ENCODE data around the gene NEUROD4.

NEUROD4 gene

GRCh38 chr12:55039395-55040354, 19.9 kb downstream of the NEUROD4 start:
- Histone ChIP-seq H3K27ac (ENCODE audit: low read depth, low read length) (no peak overlapping the region), H3K9me3 (ENCODE audit: control insufficient read depth, insufficient read depth, low read length) (no peaks in the 10 kb centered on the region), H3K4me3 (ENCODE audit: low read depth, low read length) (no peak overlapping the region), H3K9ac (ENCODE audit: low read depth, low read length) (no peak overlapping the region), H3K4me1 (ENCODE audit: control insufficient read depth, insufficient read depth, low read length) (peaks cover 19% of the 10 kb centered on the region), H3K27me3 (ENCODE audit: control insufficient read depth, insufficient read depth, low read length) (no peaks in the 10 kb centered on the region), H3K36me3 (ENCODE audit: control insufficient read depth, insufficient read depth, low read length) (no peaks in the 10 kb centered on the region)

GRCh38 chr12:55041345-55042055, 21.7 kb downstream of the NEUROD4 start:
- Histone ChIP-seq H3K27ac (ENCODE audit: low read depth, low read length) (no peak overlapping the region), H3K9ac (ENCODE audit: low read depth, low read length) (no peak overlapping the region), H3K27me3 (ENCODE audit: control insufficient read depth, insufficient read depth, low read length) (no peaks in the 10 kb centered on the region), H3K9me3 (ENCODE audit: control insufficient read depth, insufficient read depth, low read length) (no peaks in the 10 kb centered on the region), H3K4me3 (ENCODE audit: low read depth, low read length) (no peak overlapping the region), H3K36me3 (ENCODE audit: control insufficient read depth, insufficient read depth, low read length) (no peaks in the 10 kb centered on the region), H3K4me1 (ENCODE audit: control insufficient read depth, insufficient read depth, low read length) (peaks cover 22% of the 10 kb centered on the region)

- no peaks in the 10 kb centered on the region for H3K36me3 ChIP-seq (ENCODE audit: control insufficient read depth, insufficient read depth, low read length)
- no peak overlapping the region for H3K27ac ChIP-seq (ENCODE audit: low read depth, low read length)
- H3K27me3 ChIP-seq (ENCODE audit: control insufficient read depth, insufficient read depth, low read length), result no peaks in the 10 kb centered on the region
- H3K9me3 ChIP-seq (ENCODE audit: control insufficient read depth, insufficient read depth, low read length), result no peaks in the 10 kb centered on the region
- no peak overlapping the region for H3K4me3 ChIP-seq (ENCODE audit: low read depth, low read length)
- peaks cover 22% of the 10 kb centered on the region for H3K4me1 ChIP-seq (ENCODE audit: control insufficient read depth, insufficient read depth, low read length)
- no peak overlapping the region for H3K9ac ChIP-seq (ENCODE audit: low read depth, low read length)
Measured at GRCh38 chr12:55043542-55043941, 23.8 kb downstream of the NEUROD4 start.

GRCh38 chr12:55044135-55044534, 24.4 kb downstream of the NEUROD4 start:
- H3K4me3 ChIP-seq (ENCODE audit: low read depth, low read length), result no peak overlapping the region
- no peak overlapping the region for H3K9ac ChIP-seq (ENCODE audit: low read depth, low read length)
- peaks cover 22% of the 10 kb centered on the region for H3K4me1 ChIP-seq (ENCODE audit: control insufficient read depth, insufficient read depth, low read length)
- H3K9me3 ChIP-seq (ENCODE audit: control insufficient read depth, insufficient read depth, low read length), result no peaks in the 10 kb centered on the region
- no peaks in the 10 kb centered on the region for H3K36me3 ChIP-seq (ENCODE audit: control insufficient read depth, insufficient read depth, low read length)
- H3K27ac ChIP-seq (ENCODE audit: low read depth, low read length), result no peak overlapping the region
- H3K27me3 ChIP-seq (ENCODE audit: control insufficient read depth, insufficient read depth, low read length), result no peaks in the 10 kb centered on the region

- Histone ChIP-seq H3K27ac (ENCODE audit: low read depth, low read length) (no peak overlapping the region), H3K4me1 (ENCODE audit: control insufficient read depth, insufficient read depth, low read length) (peaks cover 4% of the 10 kb centered on the region), H3K36me3 (ENCODE audit: control insufficient read depth, insufficient read depth, low read length) (no peaks in the 10 kb centered on the region), H3K4me3 (ENCODE audit: low read depth, low read length) (no peak overlapping the region), H3K27me3 (ENCODE audit: control insufficient read depth, insufficient read depth, low read length) (no peaks in the 10 kb centered on the region), H3K9me3 (ENCODE audit: control insufficient read depth, insufficient read depth, low read length) (no peaks in the 10 kb centered on the region), H3K9ac (ENCODE audit: low read depth, low read length) (no peak overlapping the region)
Measured at GRCh38 chr12:55049676-55050075, 29.9 kb downstream of the NEUROD4 start.

- H3K9ac ChIP-seq (ENCODE audit: low read depth, low read length), result no peak overlapping the region
- H3K27me3 ChIP-seq (ENCODE audit: control insufficient read depth, insufficient read depth, low read length), result no peaks in the 10 kb centered on the region
- no peak overlapping the region for H3K27ac ChIP-seq (ENCODE audit: low read depth, low read length)
- H3K4me1 ChIP-seq (ENCODE audit: control insufficient read depth, insufficient read depth, low read length), result no peaks in the 10 kb centered on the region
- H3K4me3 ChIP-seq (ENCODE audit: low read depth, low read length), result no peak overlapping the region
- no peaks in the 10 kb centered on the region for H3K9me3 ChIP-seq (ENCODE audit: control insufficient read depth, insufficient read depth, low read length)
- no peaks in the 10 kb centered on the region for H3K36me3 ChIP-seq (ENCODE audit: control insufficient read depth, insufficient read depth, low read length)
Measured at GRCh38 chr12:55051197-55051947, 31.6 kb downstream of the NEUROD4 start.

- H3K27ac ChIP-seq (ENCODE audit: low read depth, low read length), result no peak overlapping the region
- H3K9ac ChIP-seq (ENCODE audit: low read depth, low read length), result no peak overlapping the region
- H3K36me3 ChIP-seq (ENCODE audit: control insufficient read depth, insufficient read depth, low read length), result no peaks in the 10 kb centered on the region
- H3K9me3 ChIP-seq (ENCODE audit: control insufficient read depth, insufficient read depth, low read length), result no peaks in the 10 kb centered on the region
- H3K27me3 ChIP-seq (ENCODE audit: control insufficient read depth, insufficient read depth, low read length), result no peaks in the 10 kb centered on the region
- peaks cover 18% of the 10 kb centered on the region for H3K4me1 ChIP-seq (ENCODE audit: control insufficient read depth, insufficient read depth, low read length)
- no peak overlapping the region for H3K4me3 ChIP-seq (ENCODE audit: low read depth, low read length)
Measured at GRCh38 chr12:55057481-55057880, 37.7 kb downstream of the NEUROD4 start.

- Histone ChIP-seq H3K4me3 (ENCODE audit: low read depth, low read length) (no peak overlapping the region), H3K9ac (ENCODE audit: low read depth, low read length) (no peak overlapping the region), H3K27ac (ENCODE audit: low read depth, low read length) (no peak overlapping the region), H3K36me3 (ENCODE audit: control insufficient read depth, insufficient read depth, low read length) (no peaks in the 10 kb centered on the region), H3K4me1 (ENCODE audit: control insufficient read depth, insufficient read depth, low read length) (peaks cover 18% of the 10 kb centered on the region), H3K9me3 (ENCODE audit: control insufficient read depth, insufficient read depth, low read length) (no peaks in the 10 kb centered on the region), H3K27me3 (ENCODE audit: control insufficient read depth, insufficient read depth, low read length) (no peaks in the 10 kb centered on the region)
Measured at GRCh38 chr12:55058082-55058481, 38.3 kb downstream of the NEUROD4 start.

GRCh38 chr12:55058776-55059175, 39.0 kb downstream of the NEUROD4 start:
- no peaks in the 10 kb centered on the region for H3K36me3 ChIP-seq (ENCODE audit: control insufficient read depth, insufficient read depth, low read length)
- no peak overlapping the region for H3K4me3 ChIP-seq (ENCODE audit: low read depth, low read length)
- no peaks in the 10 kb centered on the region for H3K27me3 ChIP-seq (ENCODE audit: control insufficient read depth, insufficient read depth, low read length)
- peaks cover 18% of the 10 kb centered on the region for H3K4me1 ChIP-seq (ENCODE audit: control insufficient read depth, insufficient read depth, low read length)
- no peak overlapping the region for H3K9ac ChIP-seq (ENCODE audit: low read depth, low read length)
- H3K9me3 ChIP-seq (ENCODE audit: control insufficient read depth, insufficient read depth, low read length), result no peaks in the 10 kb centered on the region
- H3K27ac ChIP-seq (ENCODE audit: low read depth, low read length), result no peak overlapping the region

- Histone ChIP-seq H3K4me1 (ENCODE audit: control insufficient read depth, insufficient read depth, low read length) (peaks cover 18% of the 10 kb centered on the region), H3K9ac (ENCODE audit: low read depth, low read length) (no peak overlapping the region), H3K27me3 (ENCODE audit: control insufficient read depth, insufficient read depth, low read length) (no peaks in the 10 kb centered on the region), H3K9me3 (ENCODE audit: control insufficient read depth, insufficient read depth, low read length) (no peaks in the 10 kb centered on the region), H3K27ac (ENCODE audit: low read depth, low read length) (no peak overlapping the region), H3K4me3 (ENCODE audit: low read depth, low read length) (no peak overlapping the region), H3K36me3 (ENCODE audit: control insufficient read depth, insufficient read depth, low read length) (no peaks in the 10 kb centered on the region)
Measured at GRCh38 chr12:55060470-55060869, 40.7 kb downstream of the NEUROD4 start.
